ENCODE measurements around the gene SLC39A10.
"Not testable (repeated sequence)": the region's sequence is repeated elsewhere in the genome, so short reads cannot be mapped to it uniquely, and the experiment has no call there.

Gene SLC39A10

DNA sequence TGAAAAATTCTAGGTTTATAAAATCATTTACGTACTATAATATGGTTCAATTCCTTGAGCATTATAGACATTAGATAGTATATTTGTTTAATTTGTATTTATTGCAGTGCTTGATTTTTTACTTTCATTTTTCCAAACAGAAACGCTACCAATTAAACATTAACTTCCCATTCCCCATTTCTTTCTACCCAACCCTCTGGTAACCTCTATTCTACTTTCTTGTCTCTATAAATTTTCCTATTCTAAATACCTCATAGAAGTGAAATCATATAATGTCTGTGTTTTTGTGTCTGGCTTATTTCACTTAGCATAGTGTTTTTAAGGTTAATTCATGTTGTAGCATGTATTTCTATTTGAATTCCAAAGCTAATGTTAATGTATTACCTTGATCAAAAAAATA is 11.6 kb upstream of the SLC39A10 start:
- no peak for DNase-seq (ENCODE audit: low read depth in 2 of 2, low spot score in 1 of 2)

DNA sequence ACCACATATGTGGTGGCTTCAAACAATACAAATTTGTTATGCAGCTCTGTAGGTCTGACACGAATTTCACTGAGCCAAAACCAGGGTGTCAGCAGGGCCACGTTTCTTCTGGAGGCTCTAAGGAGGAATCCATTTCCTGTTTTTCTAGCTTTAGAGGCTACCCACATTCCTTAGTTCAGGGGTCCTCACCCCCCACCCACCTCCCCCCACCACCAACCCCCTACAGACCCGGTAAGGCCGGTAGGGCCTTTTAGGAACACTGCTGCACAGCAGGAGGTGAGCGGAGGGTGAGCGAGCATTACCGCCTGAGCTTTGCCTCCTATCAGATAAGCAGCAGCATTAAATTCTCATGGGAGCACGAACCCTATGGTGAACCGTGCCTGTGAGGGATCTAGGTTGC is 10.6 kb upstream of the SLC39A10 start:
- DNase-seq (ENCODE audit: low read depth in 2 of 2, low spot score in 1 of 2): no peak

DNA sequence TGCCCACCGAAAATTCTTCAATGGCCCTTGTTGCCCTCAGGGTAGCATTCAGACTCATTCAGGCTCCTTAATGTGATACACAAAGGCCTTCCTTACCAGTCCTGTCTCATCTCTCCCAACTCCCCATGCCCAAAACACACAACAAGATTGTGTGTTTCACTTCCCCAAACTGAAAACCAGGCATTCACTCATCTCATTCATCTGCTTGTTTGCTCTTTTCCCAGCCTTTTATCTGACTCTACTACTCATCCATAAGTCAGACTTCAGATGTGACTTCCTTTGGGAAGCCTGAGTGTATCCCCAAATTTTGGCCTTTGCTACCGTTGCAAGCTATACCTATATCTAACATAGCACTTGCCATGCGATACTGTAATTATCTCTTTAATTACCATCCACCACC is 9.7 kb upstream of the SLC39A10 start:
- no peak for DNase-seq (ENCODE audit: low read depth in 2 of 2, low spot score in 1 of 2)

DNA sequence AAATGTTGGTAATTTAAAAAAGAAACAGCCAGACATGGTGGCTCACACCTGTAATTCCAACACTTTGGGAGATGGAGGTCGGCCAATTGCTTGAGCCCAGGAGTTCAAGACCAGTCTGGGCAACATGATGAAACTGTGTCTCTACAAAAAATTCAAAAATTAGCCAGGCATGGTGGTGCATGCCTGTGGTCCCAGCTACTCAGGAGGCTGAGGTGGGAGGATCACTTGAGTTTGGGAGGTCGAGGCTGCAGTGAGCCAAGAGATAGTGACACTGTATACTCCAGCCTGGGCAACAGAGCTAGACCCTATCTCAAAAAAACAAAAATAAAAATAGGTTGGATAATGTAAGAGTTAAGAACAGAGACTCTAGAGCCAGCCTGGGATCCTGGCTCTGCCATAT is 8.7 kb upstream of the SLC39A10 start:
- DNase-seq (ENCODE audit: low read depth in 2 of 2, low spot score in 1 of 2): not testable (repeated sequence)

DNA sequence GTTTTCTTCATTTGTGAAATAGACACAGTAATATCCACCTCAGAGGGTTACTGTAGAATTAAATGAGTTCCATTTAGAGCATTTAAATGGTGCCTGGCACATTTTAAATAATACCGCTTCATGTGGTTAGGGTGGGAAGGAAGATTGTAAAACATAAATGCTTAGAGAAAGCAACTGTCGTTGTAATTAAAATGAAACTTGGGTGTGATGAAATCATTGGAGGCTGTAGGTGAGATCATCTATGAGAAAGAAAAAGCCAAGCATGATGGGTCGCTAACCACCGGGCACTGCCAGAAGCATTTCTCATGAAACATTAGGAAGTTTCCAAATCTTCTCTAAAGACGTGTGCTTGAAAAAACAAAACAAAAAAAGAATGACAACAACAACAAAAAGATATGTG is 8.2 kb upstream of the SLC39A10 start:
- no peak for DNase-seq (ENCODE audit: low read depth in 2 of 2, low spot score in 1 of 2)

DNA sequence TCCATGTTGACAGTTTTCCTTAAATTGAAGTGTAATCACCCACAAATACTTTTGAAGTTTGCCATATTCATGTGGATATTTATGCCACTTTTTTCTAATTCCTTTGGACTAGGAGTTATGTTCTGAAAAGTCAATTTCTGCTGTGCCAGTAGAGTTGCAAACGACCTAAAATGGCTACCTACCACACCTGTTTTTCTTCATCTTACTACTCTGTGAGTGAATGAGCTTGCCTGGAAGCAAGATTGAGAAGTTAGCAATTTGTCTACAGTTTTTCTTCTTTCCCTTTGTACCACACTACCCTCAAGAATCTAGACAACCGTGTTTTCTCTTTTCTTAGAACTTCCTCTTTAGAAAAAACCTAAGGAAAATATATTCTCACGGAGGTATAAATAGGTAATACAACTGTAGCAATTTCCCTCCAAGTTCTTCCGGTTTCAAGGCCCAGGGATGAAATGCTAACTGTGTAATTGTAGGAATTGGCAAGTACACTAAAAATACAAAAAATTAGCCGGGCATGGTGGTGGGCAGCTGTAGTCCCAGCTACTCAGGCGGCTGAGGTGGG is 7.3 kb upstream of the SLC39A10 start:
- no peak for DNase-seq (ENCODE audit: low read depth in 2 of 2, low spot score in 1 of 2)

DNA sequence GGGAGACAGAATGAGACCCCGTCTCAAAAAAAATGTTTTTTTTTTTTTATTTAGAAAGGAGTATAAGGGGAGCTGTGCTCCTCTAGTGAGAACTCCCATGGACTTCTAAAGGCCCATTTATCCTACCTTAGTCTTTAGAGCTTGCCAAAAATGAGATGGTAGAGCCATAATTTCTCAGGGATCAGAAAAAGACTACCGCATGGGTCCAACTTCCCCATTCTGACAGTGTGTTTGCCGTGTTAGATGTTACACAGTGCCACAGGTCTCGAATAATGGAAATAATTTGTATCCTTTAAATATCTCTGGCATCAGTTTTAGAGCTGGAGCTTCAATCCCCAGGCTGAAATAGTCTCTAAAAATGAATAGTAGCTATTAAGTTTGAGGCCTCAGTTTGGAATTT is 6.0 kb upstream of the SLC39A10 start:
- DNase-seq (ENCODE audit: low read depth in 2 of 2, low spot score in 1 of 2): no peak

DNA sequence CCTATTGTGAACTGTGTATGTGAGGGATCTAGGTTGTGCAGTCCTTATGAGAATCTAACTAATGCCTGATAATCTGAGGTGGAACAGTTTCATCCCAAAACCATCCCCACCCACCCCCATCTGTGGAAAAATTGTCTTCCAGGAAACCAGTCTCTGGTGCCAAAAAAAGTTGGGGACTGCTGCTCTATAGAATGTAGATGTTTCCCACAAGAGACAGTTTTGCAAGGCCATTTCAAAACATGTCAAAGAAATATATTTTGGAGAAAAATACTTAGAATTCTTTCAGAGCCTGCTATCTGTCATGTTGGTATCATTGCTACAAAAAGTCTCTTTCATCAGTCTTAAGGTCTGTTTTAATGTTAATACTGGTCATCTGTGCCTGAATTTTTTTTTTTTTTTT is 4.1 kb upstream of the SLC39A10 start:
- DNase-seq (ENCODE audit: low read depth in 2 of 2, low spot score in 1 of 2): no peak

DNA sequence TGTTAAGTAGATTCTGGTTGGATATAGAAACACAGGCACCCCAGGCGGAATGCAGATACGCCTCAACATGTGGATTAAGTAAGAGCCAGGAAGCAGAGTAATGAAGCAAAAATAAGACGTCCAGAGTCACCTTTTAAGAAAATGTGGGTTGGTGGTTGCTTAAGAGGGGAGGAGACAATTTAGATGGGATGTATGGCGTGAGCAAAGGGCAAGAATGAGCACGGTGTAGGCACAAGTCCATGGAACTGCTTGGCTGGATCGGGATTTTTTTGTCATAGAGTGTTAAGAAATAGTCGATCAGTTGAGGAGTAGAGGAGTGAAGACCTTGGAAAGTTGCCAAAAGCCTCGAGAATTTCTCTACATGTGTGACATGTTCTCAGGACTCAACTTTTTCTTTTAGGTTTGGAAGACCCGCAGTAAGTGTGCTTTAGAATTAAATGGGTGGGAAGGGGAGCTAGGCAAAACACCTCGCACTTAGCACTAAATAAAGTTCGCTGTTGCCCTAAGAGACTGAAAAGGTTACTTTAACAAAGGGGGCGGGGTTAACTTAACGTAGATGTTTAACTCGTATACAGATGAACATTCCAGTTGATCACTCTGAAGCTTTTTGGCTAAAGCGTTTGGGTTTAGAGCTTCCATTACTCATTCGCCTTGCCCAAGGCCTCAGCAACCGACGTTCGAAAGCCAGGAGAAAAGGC is 716 bp upstream of the SLC39A10 start:
- DNase-seq (ENCODE audit: low read depth in 2 of 2, low spot score in 1 of 2): no peak

DNA sequence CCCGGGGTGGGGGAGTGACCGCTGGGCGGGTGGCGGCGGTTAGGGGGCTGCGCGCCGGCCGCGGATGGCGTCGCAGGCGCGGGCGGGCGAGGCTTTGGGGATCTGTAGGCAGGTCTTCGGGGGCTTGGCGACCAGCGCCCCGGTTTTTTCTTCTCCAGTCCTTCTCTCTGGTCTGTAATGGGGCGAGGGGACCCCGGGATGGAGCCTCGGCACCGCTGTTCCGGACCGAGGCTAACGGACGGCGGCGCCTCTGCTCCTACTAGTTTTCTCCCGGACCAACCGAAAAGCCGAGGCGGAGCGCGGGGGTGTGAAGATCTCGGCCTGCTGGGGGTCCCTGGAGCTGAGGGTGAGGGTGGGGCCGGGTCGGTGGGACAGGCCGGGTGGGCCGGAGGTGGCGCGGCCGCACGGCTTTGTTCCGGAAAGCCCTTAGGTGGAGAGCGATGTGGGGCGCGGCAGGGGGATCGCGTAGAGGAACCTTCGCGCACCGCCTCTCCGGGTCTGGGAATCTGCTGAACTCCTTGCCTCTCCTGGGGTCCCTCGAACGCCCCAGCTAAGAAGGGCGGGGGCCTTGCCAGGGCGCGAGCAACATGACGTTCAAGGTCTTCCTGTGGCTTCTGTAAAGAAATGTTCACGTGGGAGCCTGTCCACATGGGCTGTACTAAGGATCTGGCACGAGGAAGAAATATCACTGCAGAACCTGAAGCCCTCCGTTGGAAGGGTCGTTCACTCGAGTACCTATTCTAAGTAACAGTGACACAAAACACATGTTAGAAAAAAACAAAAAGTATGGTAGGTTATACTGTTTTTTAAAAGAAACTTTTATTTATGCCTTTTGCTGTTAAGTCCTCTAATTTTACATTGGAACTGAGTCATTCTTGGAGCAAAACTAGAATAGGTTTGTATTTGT is 861 bp downstream of the SLC39A10 start:
- DNase-seq (ENCODE audit: low read depth in 2 of 2, low spot score in 1 of 2): peak; percentile 22 to 26

DNA sequence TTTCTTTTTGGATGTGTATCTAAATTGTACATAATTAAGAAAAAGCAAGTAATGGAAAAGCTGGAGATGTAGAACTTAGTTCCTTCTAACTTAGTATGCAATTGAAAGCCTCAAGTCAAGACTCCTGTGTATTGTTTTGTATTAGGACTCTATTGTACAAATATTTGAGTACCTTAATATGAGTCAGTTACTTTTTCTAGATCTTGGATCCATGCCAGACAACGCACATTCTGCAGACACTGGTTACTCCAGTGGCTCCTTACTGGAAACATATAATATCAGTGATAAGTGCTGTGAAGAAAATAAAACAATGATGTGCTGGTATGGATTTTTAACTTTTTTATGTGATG is 1.5 kb downstream of the SLC39A10 start:
- no peak for DNase-seq (ENCODE audit: low read depth in 2 of 2, low spot score in 1 of 2)

DNA sequence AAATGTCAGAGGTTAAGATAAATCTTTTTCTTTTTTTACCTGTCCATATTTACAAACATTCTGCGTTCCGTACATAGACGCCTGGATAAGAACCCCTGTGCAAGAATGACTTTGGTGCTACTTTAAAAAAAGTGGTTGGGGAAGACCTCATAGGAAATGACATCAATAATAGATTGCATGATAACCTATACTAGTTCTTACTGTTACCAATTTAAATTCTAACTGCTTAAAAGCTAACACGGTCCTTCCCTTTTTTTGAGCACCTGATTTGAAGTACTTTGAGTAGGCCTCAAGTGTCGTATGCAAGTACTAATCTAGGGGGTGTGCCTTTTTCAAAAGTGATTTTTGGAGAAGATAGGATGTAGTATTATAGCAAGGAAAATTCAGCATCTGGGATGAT is 2.1 kb downstream of the SLC39A10 start:
- DNase-seq (ENCODE audit: low read depth in 2 of 2, low spot score in 1 of 2): no peak

DNA sequence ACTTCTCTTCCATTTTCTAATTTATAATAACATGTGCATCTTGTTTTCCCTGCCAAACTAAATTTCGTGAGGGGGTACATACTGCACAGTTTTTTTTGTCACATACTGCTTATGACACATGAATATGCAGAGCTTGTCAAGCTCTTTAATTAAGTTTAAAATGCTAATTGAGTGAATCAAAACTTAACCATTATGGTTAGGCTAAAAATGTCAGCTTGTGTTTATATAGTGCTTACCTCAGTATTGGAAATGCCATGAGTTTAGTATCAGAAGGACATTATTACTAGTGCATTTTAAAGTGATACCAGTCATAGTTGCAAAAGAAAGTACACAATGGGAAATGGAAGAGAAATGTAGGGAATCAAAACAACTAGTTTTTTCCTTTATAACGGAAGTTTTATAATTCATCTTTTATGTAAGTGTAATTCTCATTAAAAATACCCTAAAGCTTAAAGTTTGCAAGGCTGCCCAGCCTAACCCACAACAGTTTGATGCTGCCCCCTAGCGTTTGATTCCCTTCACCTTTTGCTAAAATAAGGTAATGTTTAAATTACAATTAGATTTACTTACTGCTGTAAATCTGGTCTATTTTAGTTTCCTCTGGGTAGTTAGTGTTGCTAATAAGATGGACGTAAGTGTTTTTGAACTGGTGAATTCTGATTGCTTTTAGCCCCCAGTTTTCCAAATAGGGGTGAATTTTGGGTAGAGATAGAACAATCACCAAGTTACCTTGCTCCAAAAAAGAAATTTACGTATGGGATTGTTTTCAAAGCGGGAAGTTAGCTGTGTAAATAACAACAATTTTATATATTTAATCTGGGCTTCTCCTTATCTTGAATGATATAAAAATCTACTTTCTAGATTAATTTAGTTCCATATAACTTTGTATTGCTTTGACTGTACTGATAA is 3.2 kb downstream of the SLC39A10 start:
- peak; percentile 72 for DNase-seq (ENCODE audit: low read depth in 2 of 2, low spot score in 1 of 2)

DNA sequence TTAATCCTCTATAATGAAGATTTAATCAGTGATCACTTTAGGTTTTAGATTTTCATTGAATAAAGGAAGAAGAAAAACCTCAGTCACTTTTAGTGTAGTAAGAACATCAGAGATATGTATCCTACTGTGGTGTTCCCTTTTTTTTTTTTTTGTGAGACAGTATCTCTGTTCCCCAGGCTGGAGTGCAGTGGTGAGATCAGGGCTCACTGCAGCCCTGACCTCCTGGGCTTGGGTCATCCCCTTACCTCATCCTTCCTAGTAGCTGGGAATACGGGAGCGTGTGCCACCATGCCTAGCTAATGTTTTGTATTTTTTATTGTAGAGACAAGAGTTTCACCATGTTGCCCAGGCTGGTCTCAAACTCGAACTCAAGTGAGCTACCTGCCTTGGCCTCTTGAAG is 5.1 kb downstream of the SLC39A10 start:
- DNase-seq (ENCODE audit: low read depth in 2 of 2, low spot score in 1 of 2): no peak

DNA sequence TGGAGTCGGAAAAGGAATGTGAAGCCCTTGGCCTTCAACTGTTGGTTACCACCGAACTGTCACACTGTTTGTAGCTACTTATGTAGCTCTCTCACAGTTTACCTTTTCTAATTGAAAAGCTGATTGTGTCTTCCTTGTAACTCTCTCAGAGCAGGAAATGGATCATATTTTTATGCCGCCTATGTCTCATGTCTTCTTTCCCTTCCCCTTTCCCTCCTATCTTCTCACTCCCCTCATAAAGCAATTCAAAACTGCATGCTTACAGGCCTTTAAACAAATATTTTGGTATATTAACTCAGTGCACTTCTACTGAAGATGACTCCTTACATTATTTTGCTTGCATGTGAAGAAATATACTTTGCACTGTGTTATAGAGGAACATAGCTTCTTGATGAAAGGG is 6.0 kb downstream of the SLC39A10 start:
- DNase-seq (ENCODE audit: low read depth in 2 of 2, low spot score in 1 of 2): no peak

DNA sequence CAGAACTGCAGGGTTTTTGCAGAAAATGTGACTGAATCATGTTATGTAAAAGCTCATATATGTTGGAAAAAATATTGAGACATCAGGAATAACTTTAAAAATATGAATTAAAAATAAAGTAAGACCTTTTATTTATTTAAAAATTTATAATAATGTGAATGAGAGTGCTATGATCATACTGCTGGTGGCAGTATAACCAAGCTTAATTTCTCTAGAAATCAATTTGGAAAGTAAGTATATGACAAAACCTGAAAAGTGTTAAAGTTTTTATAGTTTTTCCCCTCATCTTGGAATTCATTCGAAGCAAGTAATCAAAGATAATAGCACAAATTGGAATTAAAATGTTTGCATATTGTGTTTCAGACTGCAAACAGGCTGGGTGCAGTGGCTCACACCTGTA is 7.5 kb downstream of the SLC39A10 start:
- no peak for DNase-seq (ENCODE audit: low read depth in 2 of 2, low spot score in 1 of 2)

DNA sequence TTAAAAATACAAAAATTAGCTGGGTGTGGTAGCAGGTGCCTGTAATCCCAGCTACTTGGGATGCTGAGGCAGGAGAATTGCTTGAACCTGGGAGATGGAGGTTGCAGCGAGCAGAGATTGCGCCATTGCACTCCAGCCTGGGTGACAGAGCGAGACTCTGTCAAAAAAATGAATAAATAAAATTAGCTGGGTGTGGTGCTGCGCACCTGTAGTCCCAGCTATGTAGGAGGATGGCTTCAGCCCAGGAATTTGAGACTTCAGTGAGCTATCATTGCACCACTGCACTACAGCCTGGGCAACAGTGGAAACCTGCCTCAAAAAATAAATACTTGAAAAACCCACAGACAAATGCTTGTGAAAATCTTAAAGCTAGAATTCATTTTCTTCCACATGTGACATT is 8.1 kb downstream of the SLC39A10 start:
- DNase-seq (ENCODE audit: low read depth in 2 of 2, low spot score in 1 of 2): not testable (repeated sequence)

DNA sequence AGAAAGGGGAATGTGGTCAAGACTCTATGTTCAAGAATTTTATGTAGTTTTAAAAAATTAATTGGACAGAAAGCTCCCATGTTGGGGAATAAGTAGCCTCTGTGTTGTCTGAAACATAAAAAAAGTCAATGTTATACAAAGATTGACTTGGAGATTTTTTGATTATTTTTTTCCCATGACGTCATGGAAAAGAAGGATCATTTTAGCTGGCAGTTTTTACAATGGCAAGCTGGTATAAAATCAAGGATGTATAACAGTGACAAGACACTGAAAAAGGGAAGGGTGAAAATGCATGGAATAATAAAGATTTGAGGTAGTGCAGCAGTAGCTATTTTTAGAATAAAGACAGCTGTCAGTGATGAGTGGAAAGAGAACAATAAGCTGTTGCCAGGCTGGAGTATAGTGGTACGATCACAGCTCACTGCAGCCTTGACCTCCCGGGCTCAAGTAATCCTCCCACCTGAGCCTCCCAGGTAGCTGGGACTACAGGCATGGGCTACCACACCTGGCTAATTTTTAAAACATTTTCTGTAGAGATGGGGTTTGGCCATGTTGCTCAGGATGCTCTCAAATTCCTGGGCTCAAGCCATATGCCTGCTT is 9.2 kb downstream of the SLC39A10 start:
- DNase-seq (ENCODE audit: low read depth in 2 of 2, low spot score in 1 of 2): no peak

DNA sequence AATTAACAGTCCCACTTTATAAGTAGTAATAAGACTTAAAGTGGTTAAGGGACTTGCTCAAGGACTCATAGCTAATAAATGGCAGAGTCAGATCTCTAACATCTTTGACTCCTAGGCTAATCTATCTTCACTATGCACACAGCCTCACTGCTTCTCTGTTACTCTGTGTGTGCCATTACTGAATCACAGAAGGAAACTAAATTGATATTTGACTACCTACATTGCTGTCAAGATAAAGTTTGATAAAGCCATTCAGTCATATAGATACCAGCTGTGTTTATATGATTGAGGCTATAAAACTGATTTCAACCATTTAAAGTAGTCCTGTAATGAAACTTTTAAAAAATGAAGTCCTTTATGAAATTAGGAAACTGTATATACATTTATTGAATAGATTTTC is 10.9 kb downstream of the SLC39A10 start:
- no peak for DNase-seq (ENCODE audit: low read depth in 2 of 2, low spot score in 1 of 2)

DNA sequence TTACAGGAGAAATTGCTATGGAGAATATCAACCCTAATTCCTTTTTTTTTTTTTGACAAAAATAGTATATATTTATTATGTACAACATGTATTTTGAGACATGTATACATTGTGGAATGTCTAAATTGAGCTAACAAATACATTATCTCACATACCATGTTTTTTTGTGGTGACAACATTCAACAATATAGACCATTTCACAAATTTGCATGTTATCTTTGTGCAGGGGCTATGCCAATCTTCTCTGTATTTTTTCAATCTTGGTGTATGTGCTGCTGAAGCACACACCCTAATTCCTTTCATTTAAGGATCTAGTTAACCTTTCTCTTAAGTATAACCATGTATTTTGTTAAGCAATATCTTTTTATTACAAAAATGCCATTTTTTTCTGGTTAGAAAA is 13.2 kb downstream of the SLC39A10 start:
- DNase-seq (ENCODE audit: low read depth in 2 of 2, low spot score in 1 of 2): no peak

DNA sequence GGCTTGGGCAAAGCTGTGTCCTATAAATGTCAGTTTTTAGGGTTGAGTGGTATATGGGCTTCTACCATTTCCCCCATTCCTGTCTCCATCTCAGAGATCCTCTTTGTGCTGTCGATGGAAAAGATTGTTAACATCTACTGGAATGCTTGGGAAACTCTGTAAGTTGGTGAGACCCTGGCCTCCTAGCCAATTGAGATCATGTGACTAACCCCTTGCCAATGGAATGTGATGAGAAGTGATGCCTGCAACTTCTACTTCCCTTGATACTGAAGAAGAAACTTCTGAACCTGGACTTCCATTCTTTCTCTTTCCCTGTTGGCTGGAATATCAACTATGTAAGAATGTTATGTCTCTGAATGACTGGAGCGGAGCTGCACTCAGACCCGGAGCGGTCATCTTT is 14.5 kb downstream of the SLC39A10 start:
- no peak for DNase-seq (ENCODE audit: low read depth in 2 of 2, low spot score in 1 of 2)
